VCaP (cell line): ENCODE data around the gene SEMA6B.
"Not testable (repeated sequence)": the region's sequence is repeated elsewhere in the genome, so short reads cannot be mapped to it uniquely, and the experiment has no call there.

Experiments used
- H3K27ac ChIP-seq: fragments of 450-650 bp; 2 replicates; pipeline ENCODE4 v1.5.1; 2017
- CTCF ChIP-seq: fragments of 450-650 bp; conservative IDR thresholded peaks from 2 replicates; pipeline ENCODE4 v1.5.1; 2017; ENCODE audit warnings: mild to moderate bottlenecking, moderate library complexity

SEMA6B gene

GRCh38 chr19:4533835-4534424 lies 25.6 kb downstream of the SEMA6B start:
- no peak overlapping the region for H3K27ac ChIP-seq
- TF ChIP-seq CTCF = no peak

- no peak overlapping the region for H3K27ac ChIP-seq
- TF ChIP-seq CTCF = no peak
These were observed 26.1 kb downstream of the SEMA6B start for GRCh38 chr19:4533334-4533733.

- TF ChIP-seq CTCF = no peak
- no peak overlapping the region for H3K27ac ChIP-seq
These were observed 27.8 kb downstream of the SEMA6B start for GRCh38 chr19:4531562-4532165.

- no peak overlapping the region for H3K27ac ChIP-seq
- TF ChIP-seq CTCF = no peak
These were observed 29.5 kb downstream of the SEMA6B start for GRCh38 chr19:4529924-4530522.

GRCh38 chr19:4528843-4529242 lies 30.6 kb downstream of the SEMA6B start:
- H3K27ac ChIP-seq = no peak overlapping the region
- no peak for TF ChIP-seq CTCF

- not testable (repeated sequence) for H3K27ac ChIP-seq
These were observed 32.1 kb downstream of the SEMA6B start for GRCh38 chr19:4527377-4527776.

- TF ChIP-seq CTCF = no peak
- no peak overlapping the region for H3K27ac ChIP-seq
These were observed 33.9 kb downstream of the SEMA6B start for GRCh38 chr19:4525563-4526002.
